ENCODE measurements around the gene GTF2H4.

GRCh38 chr6:30896541-30896940, 11.5 kb upstream of the GTF2H4 start:
- no peak for TF ChIP-seq CTCF (IDR thresholded peaks at IDR 0.05)
- no peak for TF ChIP-seq EP300 (IDR thresholded peaks at IDR 0.05)
- TF ChIP-seq POLR2A (IDR thresholded peaks at IDR 0.05): no peak
- no peak for TF ChIP-seq POLR2AphosphoS5 (IDR thresholded peaks at IDR 0.05)
